HCT116 (cell line): Measurements from ENCODE around the gene BBS7. TPM values are rescaled to one million over a fixed set of nuclear protein-coding genes. Genes with fewer than 3 reads are reported as not detected.

Experiments used
- ATAC-seq: fragments of 200-7000 bp; cut with Tn5 transposase; 2 replicates; pipeline ENCODE4 v1.9.1; 2020; ENCODE audit warnings: mild to moderate bottlenecking, moderate library complexity
- BruUV-seq: library from RNA; stranded (reverse); fragments of 400-500 nt; replicated peaks from 2 replicates; lab custom pipeline; 2021; lab: Mats Ljungman, UMichigan
- CTCF ChIA-PET: fragments of 300-600 bp; sonication (Branson Sonifier 250); formaldehyde crosslinking; loops from one replicate; lab custom pipeline; 2021; ENCODE audit warnings: antibody characterized with exemption; lab: Charles Lee
- POLR2A ChIA-PET: fragments of 300-600, 350-600 bp; sonication (Branson Sonifier 250); formaldehyde crosslinking; loops from one replicate; lab custom pipeline; 2021; ENCODE audit warnings: antibody characterized with exemption; lab: Charles Lee
- RAD21 ChIA-PET, 2 experiments: fragments of 300-600 bp; sonication (Branson Sonifier 250); formaldehyde crosslinking; loops; one replicate each; lab custom pipeline; 2023; ENCODE audit warnings: low total read pairs in 2 of 2; ENCODE audit not compliant: uncharacterized antibody in 2 of 2, unreplicated experiment in 2 of 2, low non-redundant PET in 1 of 2; lab: Charles Lee
- DNase-seq: peaks from one replicate; pipeline ENCODE4 v3.0.0-alpha.2; 2010; ENCODE audit warnings: low read depth, low spot score
- H2AFZ ChIP-seq: fragments of 200-600 bp; shearing (Covaris generic), sonication (generic); 2 replicates; pipeline ENCODE4 v1.6.1; 2017; ENCODE audit warnings: low read depth, mixed run types, mixed read lengths, antibody characterized with exemption, low read length; ENCODE audit not compliant: poor library complexity, severe bottlenecking
- H3K27ac ChIP-seq: 2 replicates; pipeline ENCODE4 v1.5.1; 2012; ENCODE audit warnings: low read depth, low read length
- H3K27me3 ChIP-seq: fragments of 200-600 bp; sonication (generic); 2 replicates; pipeline ENCODE4 v1.6.1; 2016; ENCODE audit warnings: mixed run types, low read length, mixed read lengths; ENCODE audit not compliant: insufficient read depth
- H3K36me3 ChIP-seq, 2 experiments: fragments of 200-500 bp in 1 of 2; fragments of 200-600 bp in 1 of 2; sonication (Bioruptor generic) in 1 of 2; sonication (generic) in 1 of 2; 2 replicates each; pipeline versions ENCODE4 v1.5.1 to v1.6.1; 2014 to 2016; ENCODE audit warnings: low read length in 2 of 2, inconsistent platforms in 1 of 2, mixed read lengths in 1 of 2, mixed run types in 1 of 2; ENCODE audit not compliant: insufficient read depth in 2 of 2, control insufficient read depth in 1 of 2
- H3K4me1 ChIP-seq, 2 experiments: fragments of 200-600 bp in 1 of 2; sonication (generic) in 1 of 2; 2 replicates each; pipeline versions ENCODE4 v1.5.1 to v1.6.1; 2012 to 2017; ENCODE audit warnings: low read length in 2 of 2, inconsistent platforms in 1 of 2, mild to moderate bottlenecking in 1 of 2, mixed read lengths in 1 of 2, mixed run types in 1 of 2, moderate library complexity in 1 of 2; ENCODE audit not compliant: insufficient read depth in 2 of 2, control insufficient read depth in 1 of 2
- H3K4me2 ChIP-seq: fragments of 200-600 bp; sonication (generic); 2 replicates; pipeline ENCODE4 v1.6.1; 2017; ENCODE audit warnings: mixed run types, low read length, mixed read lengths
- H3K4me3 ChIP-seq, 2 experiments: fragments of 200-600 bp in 1 of 2; sonication (generic) in 1 of 2; replicated peaks in 1 of 2; 2 replicates each; pipeline ENCODE4 v1.5.1; 2011 to 2016; ENCODE audit warnings: low read length in 2 of 2, control low read depth in 1 of 2, low read depth in 1 of 2, mild to moderate bottlenecking in 1 of 2, mixed read lengths in 1 of 2, mixed run types in 1 of 2
- H3K79me2 ChIP-seq: fragments of 200-600 bp; sonication (generic); 2 replicates; pipeline ENCODE4 v1.6.1; 2017; ENCODE audit warnings: mild to moderate bottlenecking, mixed run types, low read length, moderate library complexity, mixed read lengths; ENCODE audit not compliant: insufficient read depth
- H3K9ac ChIP-seq: fragments of 200-600 bp; sonication (generic); 2 replicates; pipeline ENCODE4 v1.6.1; 2016; ENCODE audit warnings: low read length, mixed read lengths
- H3K9me2 ChIP-seq: fragments of 200-600 bp; sonication (generic), shearing (Covaris generic); 2 replicates; pipeline ENCODE4 v1.6.1; 2017; ENCODE audit warnings: mixed run types, mild to moderate bottlenecking, moderate library complexity; ENCODE audit not compliant: insufficient read depth
- H3K9me3 ChIP-seq, 2 experiments: fragments of 200-500 bp in 1 of 2; fragments of 200-600 bp in 1 of 2; sonication (Bioruptor generic) in 1 of 2; sonication (generic) in 1 of 2; 2 replicates each; pipeline ENCODE4 v1.6.1; 2014 to 2017; ENCODE audit warnings: low read length in 2 of 2, mixed read lengths in 2 of 2, inconsistent platforms in 1 of 2, low read depth in 1 of 2, mild to moderate bottlenecking in 1 of 2, mixed run types in 1 of 2, moderate library complexity in 1 of 2; ENCODE audit not compliant: control insufficient read depth in 1 of 2, insufficient read depth in 1 of 2
- H4K20me1 ChIP-seq: fragments of 200-600 bp; sonication (generic), shearing (Covaris generic); 2 replicates; pipeline ENCODE4 v1.6.1; 2017; ENCODE audit warnings: mixed run types, mild to moderate bottlenecking, moderate library complexity; ENCODE audit not compliant: insufficient read depth
- CEBPB ChIP-seq: IDR thresholded peaks from 2 replicates; pipeline ENCODE4 v1.6.1; 2012; ENCODE audit warnings: low read depth
- ELF1 ChIP-seq: IDR thresholded peaks from 2 replicates; pipeline ENCODE4 v1.6.1; 2012; ENCODE audit warnings: low read depth, borderline replicate concordance
- POLR2A ChIP-seq: IDR thresholded peaks from 2 replicates; pipeline ENCODE4 v1.7.0; 2011; ENCODE audit warnings: borderline replicate concordance; ENCODE audit not compliant: insufficient read depth, insufficient read length; ENCODE audit errors: extremely low read depth
- RAD21 ChIP-seq: IDR thresholded peaks from 2 replicates; pipeline ENCODE4 v1.6.1; 2012; ENCODE audit warnings: low read depth, mild to moderate bottlenecking
- REST ChIP-seq: IDR thresholded peaks from 2 replicates; pipeline ENCODE4 v1.6.1; 2012; ENCODE audit warnings: low read depth
- intact Hi-C: fragments of 100-400 bp; cut with micrococcal nuclease; formaldehyde crosslinking; loops from 2 replicates; pipeline ENCODE4 v1.10.0; 2022
- total RNA-seq: library from RNA; stranded (reverse); gene quantifications from one replicate; pipeline ENCODE4 v1.2.1, GENCODE V29; 2021; ENCODE audit not compliant: unreplicated experiment

BBS7 gene
- total RNA-seq, 1 experiment from 2014 or later, result 22.9 TPM

DNA sequence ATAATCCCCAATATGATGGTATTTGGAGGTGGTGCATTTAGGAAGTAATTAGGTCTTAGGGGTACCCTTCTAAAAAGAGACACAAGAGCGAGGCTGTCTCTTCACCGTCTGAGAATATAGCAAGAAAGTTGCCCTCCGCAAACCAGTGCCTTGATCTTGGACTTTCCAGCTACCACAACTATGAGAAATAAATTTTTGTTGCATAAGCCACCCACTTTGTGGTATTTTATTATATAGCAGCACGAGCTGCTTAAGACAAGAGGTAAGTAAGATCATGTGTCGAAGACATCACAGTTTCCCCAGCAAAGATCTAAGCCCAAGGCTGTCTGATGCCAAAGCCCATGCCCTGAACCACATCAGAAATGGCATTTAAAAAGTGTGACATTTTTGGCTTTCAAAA lies 78.8 kb downstream of the BBS7 start (continued):
- no peak for TF ChIP-seq ELF1
- no peak for TF ChIP-seq CEBPB
- no peak for TF ChIP-seq REST

DNA sequence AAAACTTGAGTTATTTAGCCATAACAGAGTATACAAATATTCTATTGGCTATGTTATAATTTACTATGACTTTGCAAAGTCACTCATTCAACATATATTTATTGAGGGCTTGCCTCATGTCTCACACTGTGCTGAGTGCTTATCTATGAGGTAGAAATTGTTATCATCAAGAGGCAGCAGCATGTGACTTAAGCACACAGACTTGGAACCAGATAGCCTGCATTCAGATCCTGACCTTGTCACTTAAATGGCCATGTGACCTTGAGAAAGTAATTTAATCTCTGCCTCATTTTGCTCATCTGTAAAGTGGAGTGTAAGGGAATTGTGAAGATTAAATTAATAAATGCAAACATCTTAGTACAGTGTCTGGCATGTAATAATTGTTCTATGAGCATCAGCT lies 79.3 kb downstream of the BBS7 start:
- Histone ChIP-seq H3K27ac (no peak overlapping the region), H3K79me2 (no peaks in the 10 kb centered on the region), H3K9me3 (no peaks in the 10 kb centered on the region), H3K9ac (no peak overlapping the region), H2AFZ (no peak overlapping the region), H3K4me3 (no peak overlapping the region), H3K4me1 (no peaks in the 10 kb centered on the region), H3K27me3 (no peaks in the 10 kb centered on the region), H3K9me2 (no peaks in the 10 kb centered on the region), H4K20me1 (no peaks in the 10 kb centered on the region), H3K36me3 (no peaks in the 10 kb centered on the region), H3K4me2 (no peak overlapping the region)
- DNase-seq (no peak), ATAC-seq (no peak)
- RAD21 ChIA-PET, result no interaction called here
- CTCF ChIA-PET, result no interaction called here
- intact Hi-C loops, result no loop called here
- BruUV-seq, result no TSS peak
- TF ChIP-seq POLR2A (no peak), RAD21 (no peak)
- POLR2A ChIA-PET, result no interaction called here
